Iris pigment epithelial cell (primary cell): ENCODE data around the gene EXOC3L4.
A peak's percentile ranks its signal among the peaks of the same experiment; 100 is the strongest.

Source experiments
- DNase-seq: peaks from one replicate; pipeline ENCODE4 v3.0.0-alpha.2; 2011; ENCODE audit warnings: low read depth

Gene EXOC3L4

GRCh38 chr14:103121846-103122584 lies 27.5 kb downstream of the EXOC3L4 start:
- no peak for DNase-seq

- no peak for DNase-seq
Observed at GRCh38 chr14:103122585-103122946, 28.0 kb downstream of the EXOC3L4 start.

- DNase-seq = no peak
Observed at GRCh38 chr14:103122947-103123633, 28.6 kb downstream of the EXOC3L4 start, which contains the start of gene TNFAIP2. TNFAIP2 (plus strand) TSS chr14:103123461; CDS start chr14:103126458, 2,997 bp downstream.

- DNase-seq = peak; percentile 45
Observed at GRCh38 chr14:103123634-103124500, 29.3 kb downstream of the EXOC3L4 start.

- DNase-seq = no peak
Observed at GRCh38 chr14:103124501-103125001, 30.0 kb downstream of the EXOC3L4 start.

- no peak for DNase-seq
Observed at GRCh38 chr14:103125098-103126070, 30.9 kb downstream of the EXOC3L4 start.

- DNase-seq = no peak
Observed at GRCh38 chr14:103126088-103126872, 31.8 kb downstream of the EXOC3L4 start.

GRCh38 chr14:103126873-103127304 lies 32.4 kb downstream of the EXOC3L4 start:
- DNase-seq = no peak

- no peak for DNase-seq
Observed at GRCh38 chr14:103127356-103127755, 32.8 kb downstream of the EXOC3L4 start.

- DNase-seq = no peak
Observed at GRCh38 chr14:103127861-103128598, 33.5 kb downstream of the EXOC3L4 start.

GRCh38 chr14:103128631-103129300 lies 34.2 kb downstream of the EXOC3L4 start:
- DNase-seq = no peak

GRCh38 chr14:103129301-103130016 lies 34.9 kb downstream of the EXOC3L4 start:
- no peak for DNase-seq

GRCh38 chr14:103130017-103130764 lies 35.7 kb downstream of the EXOC3L4 start:
- DNase-seq = no peak

GRCh38 chr14:103130965-103131364 lies 36.4 kb downstream of the EXOC3L4 start:
- DNase-seq = peak; percentile 80

- no peak for DNase-seq
Observed at GRCh38 chr14:103131580-103131979, 37.1 kb downstream of the EXOC3L4 start.

GRCh38 chr14:103132381-103133209 lies 38.1 kb downstream of the EXOC3L4 start:
- peak; percentile 34 for DNase-seq
